Amygdala (tissue), 56 donors: Measurements from ENCODE around the gene COQ9.
"Not testable (repeated sequence)": the region's sequence is repeated elsewhere in the genome, so short reads cannot be mapped to it uniquely, and the experiment has no call there.

Experiments used
- DNase-seq, 56 donors: peaks; one replicate each; lab custom pipeline; 2025; lab: John Stamatoyannopoulos, UW

The COQ9 gene

DNA sequence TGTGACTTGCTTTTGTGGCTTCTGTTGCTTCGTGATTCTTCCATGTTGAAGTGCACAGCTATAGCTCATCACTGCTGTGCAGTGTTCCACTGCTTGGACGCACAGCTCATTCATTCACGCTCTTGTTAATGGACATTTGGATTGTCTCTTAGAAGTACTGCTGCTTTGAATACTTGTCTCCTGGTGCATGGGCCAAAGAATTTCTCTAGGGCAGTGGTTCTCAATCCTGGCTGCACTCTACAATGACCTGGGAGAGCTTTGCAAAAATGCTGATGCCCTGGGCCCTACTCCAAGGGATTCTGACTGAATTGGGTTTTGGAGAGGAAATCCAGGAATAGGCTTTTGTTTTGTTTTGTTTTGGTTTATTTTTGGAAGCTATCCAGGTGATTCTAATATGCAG, 22.7 kb upstream of the COQ9 start:
- peak in 5 of 56 donors; percentile 14 to 41 (median 22) for DNase-seq

DNA sequence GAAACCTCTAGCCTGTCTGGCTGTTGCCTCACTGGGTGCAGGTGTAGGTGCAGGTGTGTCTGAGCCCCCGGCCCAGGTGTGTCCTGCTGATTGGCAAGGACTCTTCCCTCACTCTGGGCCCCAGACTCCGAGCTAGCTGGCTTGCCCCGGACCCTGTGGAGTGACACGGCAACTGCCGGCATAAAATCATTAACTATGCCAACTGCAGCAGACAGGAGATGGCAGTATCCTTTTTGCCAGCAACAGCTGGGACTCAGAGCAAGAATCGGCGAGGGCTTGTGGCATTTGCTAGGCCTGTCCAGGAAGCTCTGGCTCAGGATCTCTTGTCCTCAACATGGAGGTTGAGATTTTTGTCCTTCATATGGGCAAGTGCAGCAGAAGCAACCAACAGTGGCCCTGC, 20.9 kb upstream of the COQ9 start:
- no peak for DNase-seq

DNA sequence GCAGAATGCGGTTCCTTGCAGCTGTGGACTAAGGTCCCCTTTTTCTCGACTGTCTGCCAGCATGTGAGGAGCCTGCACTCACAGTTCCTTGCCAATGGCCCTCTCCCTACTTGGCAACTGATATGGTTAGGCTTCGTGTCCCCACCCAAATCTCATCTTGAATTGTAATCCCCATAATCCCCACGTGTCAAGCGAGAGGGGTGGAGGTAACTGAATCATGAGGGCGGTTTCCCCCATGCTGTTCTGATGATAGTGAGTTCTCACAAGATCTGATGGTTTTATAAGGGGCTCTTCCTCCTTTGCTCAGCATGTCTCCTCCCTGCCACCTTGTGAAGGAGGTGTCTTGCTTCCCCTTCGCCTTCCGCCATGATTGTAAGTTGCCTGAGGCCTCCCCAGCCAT, 20.0 kb upstream of the COQ9 start:
- DNase-seq = no peak

DNA sequence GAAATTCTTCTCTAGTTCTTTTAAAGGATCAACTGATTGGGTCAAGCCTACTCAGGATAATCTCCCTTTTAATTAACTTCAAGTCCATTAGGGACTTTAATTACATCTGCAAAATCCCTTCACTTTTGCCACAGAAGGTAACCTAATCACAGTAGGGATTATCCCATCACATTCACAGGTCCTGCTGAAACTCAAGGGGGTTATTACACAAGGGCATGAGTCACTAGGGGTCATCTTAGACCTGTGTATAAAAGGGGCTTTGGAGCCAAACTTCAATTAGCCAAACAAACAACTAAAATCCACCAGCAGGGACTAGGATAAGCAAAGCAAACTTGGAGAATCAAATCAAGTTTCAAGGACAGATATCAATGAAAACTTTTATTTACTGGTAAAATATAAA, 19.5 kb upstream of the COQ9 start:
- no peak for DNase-seq

DNA sequence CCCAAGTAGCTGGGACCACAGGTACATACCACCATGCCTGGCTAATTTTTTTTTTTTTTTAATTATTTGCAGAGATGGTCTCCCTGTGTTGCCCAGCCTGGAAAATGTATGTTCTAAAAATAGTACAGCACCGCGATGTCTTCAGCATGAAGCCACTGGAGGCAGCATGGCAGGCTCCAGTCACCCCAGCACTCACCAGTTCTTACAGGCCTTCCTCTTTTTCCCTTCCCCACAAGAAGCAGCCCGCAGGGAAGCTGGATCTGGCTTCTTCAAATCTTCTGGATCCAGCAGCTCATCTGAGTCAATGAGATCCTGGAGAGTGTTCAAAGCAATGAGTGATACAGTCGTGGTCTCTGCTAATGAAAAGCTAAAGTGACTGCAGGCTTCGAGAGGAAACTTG, 16.3 kb upstream of the COQ9 start:
- DNase-seq = no peak

DNA sequence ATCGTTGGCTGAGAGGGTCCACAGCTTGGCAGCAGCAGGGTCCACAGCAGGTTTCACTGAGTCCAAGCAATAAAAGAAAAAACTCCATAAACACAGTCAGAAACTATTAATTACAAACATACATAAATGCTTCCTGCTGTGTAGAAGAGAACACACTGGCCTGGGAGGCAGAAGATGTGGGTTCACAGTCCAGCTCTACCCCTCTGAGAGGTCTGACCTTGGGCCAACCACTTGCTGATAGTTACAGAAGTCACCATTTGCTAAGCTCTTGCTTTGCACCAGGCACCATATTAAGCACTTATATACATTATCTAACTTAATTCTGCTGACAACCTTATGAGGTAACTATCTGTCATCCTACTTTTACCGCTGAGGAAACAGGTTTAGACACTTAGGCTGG, 14.8 kb upstream of the COQ9 start:
- DNase-seq = no peak

DNA sequence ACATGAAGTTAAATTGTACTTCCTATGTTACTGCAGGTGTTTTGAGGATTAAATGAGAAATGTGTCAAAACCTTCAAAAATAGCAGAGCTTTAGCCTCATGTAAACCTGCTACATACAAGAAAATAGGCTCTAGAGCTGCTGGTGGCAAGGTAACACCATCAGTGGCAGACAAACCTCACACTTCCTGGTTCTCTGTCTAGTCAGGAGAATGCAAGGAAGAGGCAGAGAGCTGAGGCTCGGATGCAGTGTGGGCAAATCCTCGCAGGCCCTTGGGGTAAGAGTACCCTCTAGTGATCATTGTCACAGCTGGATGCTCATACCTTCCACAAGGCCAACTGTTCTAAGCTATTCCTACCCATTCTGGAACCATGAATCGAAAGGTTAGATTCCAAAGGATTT, 14.3 kb upstream of the COQ9 start:
- no peak for DNase-seq

DNA sequence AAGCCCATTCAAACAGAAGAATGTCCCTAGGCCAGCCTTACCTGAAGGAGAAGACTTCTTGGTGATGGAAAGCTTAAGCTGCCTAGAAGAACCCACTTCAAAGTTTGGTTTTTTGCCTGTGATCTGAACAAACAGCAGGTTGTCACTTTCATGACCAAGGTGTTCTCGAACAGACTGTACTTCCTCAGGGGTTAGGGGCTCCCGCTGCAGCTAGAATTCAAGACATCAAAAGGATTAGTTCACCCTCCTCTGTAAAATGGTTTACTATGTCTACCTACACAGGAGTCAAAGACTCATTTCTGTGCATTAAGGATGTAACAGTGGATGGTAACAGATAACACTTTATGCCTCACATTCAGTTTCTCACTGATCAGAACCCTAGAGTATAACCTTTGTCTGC, 13.3 kb upstream of the COQ9 start:
- DNase-seq = no peak

DNA sequence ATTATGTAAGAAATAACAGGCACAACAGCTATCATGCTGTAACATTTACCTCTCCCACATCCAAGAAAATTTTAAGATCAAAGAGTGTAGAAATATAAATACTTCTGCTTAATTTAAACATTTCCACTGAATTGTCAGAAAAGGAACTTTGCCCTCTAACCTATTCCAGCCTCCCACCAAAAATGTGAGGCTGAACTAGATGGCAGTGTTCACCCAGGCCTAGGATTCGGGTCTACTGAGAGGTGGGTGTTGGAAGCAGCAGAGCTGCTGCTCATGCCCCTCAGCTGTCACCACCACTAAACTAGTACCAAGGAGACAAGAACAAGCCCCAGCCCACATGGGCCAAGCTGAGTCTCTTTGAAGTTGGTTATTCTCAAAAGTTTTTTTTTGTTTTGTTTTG, 11.4 kb upstream of the COQ9 start:
- DNase-seq = no peak

DNA sequence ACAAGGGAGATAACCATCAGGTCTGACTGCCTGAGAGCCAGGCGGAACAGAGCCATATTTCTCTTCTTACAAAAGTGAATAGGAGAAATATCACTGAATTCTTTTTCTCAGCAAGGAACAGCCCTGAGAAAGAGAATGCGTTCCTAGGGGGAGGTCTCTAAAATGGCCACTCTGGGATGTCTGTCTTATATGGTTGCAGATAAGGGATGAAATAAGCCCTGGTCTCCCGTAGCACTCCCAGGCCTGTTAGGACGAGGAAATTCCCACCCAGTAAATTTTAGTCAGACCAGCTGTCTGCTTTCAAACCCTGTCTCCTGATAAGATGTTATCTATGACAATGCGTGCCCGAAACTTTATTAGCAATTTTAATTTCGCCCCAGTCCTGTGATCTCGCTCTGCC, 7.3 kb upstream of the COQ9 start:
- DNase-seq = not testable (repeated sequence)

DNA sequence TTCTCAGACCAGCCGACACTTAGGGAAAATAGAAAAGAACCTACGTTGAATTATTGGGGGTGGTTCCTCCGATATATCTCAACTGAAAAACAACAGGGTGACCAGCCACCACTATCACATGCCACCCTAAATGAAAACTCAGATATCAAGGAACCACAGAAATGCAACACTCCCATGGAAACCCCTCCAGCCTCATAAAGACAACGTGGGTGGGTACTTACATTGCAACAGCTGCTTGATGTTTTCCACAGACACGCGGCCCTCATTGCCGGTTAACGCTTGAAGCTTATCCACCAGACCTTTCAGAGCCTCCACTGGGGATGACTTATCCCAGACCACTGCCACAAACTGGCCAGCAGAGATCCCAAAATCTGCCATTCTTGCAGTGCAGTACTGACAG, 6.7 kb upstream of the COQ9 start:
- DNase-seq = not testable (repeated sequence)

DNA sequence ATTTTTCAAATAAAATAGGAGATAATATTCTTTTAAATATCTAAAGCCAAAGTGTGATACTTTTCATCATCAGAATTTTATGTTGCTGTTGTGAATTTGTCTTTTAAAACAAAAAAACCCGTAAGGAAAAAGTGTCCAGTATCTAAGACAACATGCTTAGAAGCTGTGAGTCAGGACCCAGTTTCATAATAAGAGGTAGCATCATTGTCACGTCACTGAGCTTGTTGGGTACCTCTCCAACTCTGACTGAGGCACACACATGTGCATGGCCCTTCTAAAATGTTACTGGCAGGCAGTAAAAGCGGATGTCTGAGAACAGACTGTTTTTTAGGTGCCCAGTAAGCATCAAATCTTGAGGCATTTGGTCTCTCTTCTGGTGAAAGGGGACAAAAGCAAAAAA, 2.6 kb upstream of the COQ9 start:
- no peak for DNase-seq

DNA sequence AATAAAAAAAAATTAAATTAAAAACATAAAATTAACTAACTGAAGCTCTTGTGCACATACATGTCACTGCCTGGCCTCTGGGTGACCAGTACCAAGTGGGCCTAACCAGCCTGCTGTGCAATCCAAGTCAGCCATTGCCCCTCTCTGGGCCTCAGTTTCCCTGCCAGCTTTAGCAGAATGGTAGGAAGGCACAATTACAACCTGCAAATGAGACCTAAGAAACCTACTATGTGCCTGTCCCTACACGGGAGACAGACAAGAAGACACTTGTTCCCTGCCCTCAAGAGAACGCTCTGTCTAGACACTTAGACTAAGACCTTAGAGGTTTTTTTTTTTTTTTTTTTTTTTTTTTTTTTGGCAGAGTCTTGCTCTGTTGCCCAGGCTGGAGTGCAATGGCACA, 1.8 kb upstream of the COQ9 start:
- no peak for DNase-seq

DNA sequence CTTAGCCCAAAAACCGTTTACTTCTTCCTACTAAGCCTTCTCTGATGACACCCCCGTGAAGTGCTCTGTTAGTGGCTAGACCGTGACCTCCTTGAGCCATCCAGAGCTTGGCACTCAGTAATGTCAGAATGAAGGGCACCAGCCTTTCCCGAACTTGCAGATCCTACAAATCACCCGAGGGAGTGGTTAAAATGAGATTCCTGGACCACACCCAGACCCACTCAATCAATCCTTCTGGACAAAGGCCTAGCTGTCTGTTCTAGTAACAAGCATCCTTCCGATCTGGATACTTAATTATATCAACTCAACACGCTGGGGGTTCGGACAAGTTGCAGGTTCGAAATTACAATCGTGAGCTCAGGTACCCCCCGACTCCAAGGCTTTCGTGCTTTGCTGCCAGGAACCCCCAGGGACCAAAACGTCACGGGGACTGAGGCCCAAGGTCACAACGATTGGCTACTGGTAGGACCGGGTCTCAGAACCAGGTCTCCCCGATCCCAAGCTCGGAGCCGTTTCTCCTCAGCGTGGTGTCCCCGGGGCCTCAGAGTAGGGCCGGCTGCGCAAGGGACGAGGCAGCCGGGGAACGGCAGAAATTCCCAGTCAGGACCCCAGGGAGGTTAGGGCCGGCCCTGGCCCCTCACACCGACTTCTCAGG, 621 bp upstream of the COQ9 start:
- DNase-seq = peak in 1 of 56 donors; percentile 53

DNA sequence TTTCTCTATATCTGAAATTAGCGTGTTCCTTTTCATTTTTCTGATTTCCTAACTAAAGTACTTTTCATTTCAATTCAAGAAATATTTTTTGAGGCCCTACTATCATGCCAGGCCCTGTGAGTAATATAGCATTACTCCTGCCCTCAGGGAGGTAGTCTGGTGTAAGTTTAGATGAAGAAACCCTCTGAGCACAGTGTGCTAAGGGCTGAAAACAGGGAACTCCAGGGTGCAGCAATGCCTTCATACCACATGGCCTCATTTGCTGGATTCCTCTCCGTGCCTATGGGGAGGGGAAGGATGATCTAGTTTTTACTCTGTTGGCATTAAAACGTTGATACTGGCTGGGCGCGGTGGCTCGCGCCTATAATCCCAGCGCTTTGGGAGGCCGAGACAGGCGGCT, 4.7 kb downstream of the COQ9 start:
- no peak for DNase-seq

DNA sequence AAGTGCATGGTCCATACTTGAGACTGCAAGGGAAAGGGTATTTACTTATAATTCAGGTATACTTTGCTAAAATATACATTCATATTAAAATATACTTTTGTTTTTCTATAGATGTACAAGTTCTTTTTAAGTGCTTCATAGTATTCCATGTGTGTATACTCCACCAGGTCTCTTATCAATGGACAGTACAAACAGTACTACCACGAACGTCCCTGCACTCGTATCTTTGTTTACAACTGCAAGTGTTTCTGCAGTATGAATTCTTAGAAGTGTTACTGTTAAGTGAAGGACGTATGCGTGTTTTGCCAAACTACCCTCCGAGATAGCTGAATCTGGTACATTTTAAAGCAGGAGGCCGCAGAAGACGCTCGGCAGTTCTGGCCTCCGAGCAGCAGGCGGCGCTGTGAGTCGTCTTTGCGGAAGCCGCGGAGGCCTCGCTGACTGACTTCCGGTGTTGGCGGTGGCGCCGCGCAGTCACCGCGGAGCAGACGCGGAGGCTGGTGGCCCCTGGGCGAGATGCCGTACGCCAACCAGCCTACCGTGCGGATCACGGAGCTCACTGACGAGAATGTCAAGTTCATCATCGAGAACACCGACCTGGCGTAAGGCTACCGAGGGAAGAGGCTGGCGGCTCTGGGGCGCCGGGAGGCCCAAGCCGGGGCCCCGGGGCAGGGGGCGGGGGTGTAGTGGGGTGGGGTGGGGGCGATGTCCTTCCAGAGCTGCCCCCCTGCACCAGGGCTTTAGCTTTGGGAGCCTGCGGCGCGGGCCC, 15.1 kb downstream of the COQ9 start, which contains the start of gene POLR2C:
POLR2C (plus strand) TSS at position 471 of the 769 bp plus-strand sequence; CDS start at position 517, 46 bp downstream.
- DNase-seq = peak in 54 of 56 donors; percentile 22 to 89 (median 69)

DNA sequence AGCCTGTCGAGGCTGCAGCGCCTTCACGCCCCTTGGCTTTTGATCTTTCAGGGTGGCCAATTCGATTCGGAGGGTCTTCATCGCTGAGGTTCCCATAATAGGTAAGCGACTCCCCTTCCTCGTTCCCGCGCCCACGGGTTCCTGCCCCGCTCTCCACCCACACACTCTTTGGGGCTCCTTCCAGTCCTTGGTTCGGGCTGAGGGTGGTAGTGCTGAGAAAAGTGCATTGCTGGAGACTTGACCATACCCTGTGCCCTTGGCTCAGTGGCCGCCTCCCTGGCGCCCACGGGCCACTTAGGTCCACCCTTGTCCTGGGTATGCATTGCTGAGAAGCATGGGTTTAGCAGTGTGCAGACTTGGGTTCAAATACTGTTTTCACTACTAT, 15.7 kb downstream of the COQ9 start:
- no peak for DNase-seq

DNA sequence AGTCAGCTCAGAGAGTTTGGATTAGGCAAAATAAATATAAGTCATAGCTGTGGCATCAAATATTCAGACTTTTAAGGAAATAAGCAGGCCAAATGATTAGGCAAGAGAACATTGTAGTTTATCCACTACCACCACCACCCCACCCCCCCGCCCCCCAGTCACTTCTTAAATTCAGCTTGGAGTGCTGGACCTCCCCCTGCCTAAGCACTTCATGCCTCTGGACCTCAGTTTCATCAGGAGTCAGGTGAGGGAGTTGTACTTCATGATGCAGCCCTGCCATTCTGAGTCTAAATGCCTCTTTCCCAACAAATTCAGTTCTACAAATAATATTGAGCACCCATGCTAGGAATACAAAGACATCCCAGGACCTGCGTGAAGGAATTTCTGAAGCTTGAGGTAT, 17.2 kb downstream of the COQ9 start:
- DNase-seq = no peak

DNA sequence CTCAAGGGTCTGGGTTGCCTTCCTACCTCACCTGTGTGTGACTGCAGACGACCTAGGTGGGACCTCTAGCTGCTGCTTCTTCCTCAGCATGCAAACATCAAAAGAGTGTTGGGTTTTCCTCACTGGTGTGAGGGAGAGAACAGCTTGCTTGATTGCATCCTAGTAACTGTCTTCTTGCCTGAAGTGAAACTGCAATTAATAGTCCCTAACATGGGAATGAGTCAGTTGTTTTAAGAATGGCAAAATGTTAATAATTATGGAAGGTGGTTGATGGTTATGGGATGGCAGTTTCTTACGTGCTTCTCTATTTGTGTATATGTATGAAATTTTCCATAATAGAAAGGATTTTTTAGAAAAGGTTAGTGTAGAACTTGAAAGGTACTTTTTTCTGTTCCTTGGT, 21.1 kb downstream of the COQ9 start:
- DNase-seq = no peak

DNA sequence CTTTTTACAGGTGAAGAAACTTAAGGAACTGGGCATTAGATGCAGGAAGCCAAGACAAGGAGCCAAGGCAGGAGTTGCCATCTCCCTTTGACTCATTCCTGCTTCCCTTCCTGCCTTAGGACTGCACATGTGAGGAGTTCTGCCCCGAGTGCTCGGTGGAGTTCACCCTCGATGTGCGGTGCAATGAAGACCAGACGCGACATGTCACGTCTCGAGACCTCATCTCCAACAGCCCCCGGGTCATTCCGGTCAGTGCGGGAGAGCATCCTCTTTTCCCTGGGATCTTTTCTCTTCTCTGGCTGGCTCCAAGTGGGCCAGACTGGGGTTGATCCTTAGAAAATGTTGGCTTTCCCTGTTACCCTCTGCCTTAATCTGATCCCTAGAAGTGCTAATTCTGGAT, 21.8 kb downstream of the COQ9 start:
- no peak for DNase-seq

DNA sequence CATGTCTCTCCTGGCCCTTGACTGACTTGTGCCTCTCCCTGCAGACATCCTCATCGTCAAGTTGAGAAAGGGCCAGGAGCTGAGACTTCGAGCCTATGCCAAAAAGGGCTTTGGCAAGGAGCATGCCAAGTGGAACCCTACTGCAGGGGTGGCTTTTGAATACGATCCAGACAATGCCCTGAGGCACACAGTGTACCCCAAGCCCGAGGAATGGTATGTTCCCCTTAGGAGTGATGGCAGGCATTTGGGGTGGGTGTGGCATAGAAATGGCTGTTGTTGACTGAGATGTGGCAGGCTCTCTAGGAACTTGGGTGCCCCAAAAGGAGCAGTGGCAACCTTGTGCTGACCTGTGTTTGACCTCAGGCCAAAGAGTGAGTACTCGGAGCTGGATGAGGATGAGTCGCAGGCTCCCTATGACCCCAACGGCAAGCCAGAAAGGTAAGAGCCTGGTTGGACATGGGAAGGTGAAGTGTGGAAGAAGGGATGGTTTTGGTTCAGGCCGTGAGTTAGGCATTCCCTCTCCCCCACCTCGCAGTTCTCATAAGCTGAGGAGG, 22.7 kb downstream of the COQ9 start:
- no peak for DNase-seq

DNA sequence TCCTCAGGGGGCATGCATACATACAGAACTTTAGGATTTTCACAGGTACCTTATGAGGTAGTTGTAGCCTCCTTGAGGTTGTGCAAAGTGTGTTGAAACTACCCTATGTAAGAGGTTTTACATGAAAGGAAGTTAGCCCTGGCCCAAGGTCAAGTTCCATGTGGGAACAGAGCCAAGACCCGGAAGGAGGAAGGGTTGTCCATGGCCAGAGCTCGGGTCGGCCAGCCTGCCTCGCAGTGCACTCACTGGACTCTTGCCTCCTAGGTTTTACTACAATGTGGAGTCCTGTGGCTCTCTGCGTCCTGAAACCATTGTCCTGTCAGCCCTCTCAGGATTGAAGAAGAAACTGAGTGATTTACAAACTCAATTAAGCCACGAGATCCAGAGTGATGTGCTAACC, 23.4 kb downstream of the COQ9 start:
- DNase-seq = peak in 2 of 56 donors; percentile 9 to 30
